MM.1S (cell line): Measurements from ENCODE around the gene MVB12A.
A peak's percentile ranks its signal among the peaks of the same experiment; 100 is the strongest.

ENCODE experiments used
- DNase-seq: peaks from one replicate; pipeline ENCODE4 v3.0.0-alpha.2; 2015
- H2AFZ ChIP-seq: fragments of 300-600 bp; sonication (generic); 2 replicates; pipeline ENCODE4 v1.6.0; 2016; ENCODE audit warnings: antibody characterized with exemption, low read length
- H3F3A ChIP-seq: fragments of 300-600 bp; sonication (generic); 2 replicates; pipeline ENCODE4 v1.6.1; 2016; ENCODE audit warnings: mild to moderate bottlenecking, antibody characterized with exemption, low read length, moderate library complexity, mixed read lengths; ENCODE audit not compliant: insufficient read depth
- H3K27ac ChIP-seq: fragments of 300-600 bp; sonication (generic); 2 replicates; pipeline ENCODE4 v1.5.1; 2016; ENCODE audit warnings: mild to moderate bottlenecking, low read length
- H3K27me3 ChIP-seq: fragments of 300-600 bp; sonication (generic); replicated peaks from 2 replicates; pipeline ENCODE4 v1.6.0; 2016; ENCODE audit warnings: low read length; ENCODE audit not compliant: insufficient read depth
- H3K36me3 ChIP-seq: fragments of 300-600 bp; sonication (generic); replicated peaks from 2 replicates; pipeline ENCODE4 v1.6.1; 2016; ENCODE audit warnings: mild to moderate bottlenecking, low read length, mixed read lengths; ENCODE audit not compliant: insufficient read depth
- H3K4me1 ChIP-seq: fragments of 300-600 bp; sonication (generic); 2 replicates; pipeline ENCODE4 v1.6.1; 2016; ENCODE audit warnings: low read length, mixed read lengths
- H3K4me2 ChIP-seq: fragments of 300-600 bp; sonication (generic); 2 replicates; pipeline ENCODE4 v1.6.0; 2016; ENCODE audit warnings: low read depth, low read length
- H3K4me3 ChIP-seq: fragments of 300-600 bp; sonication (generic); 2 replicates; pipeline ENCODE4 v1.5.1; 2016; ENCODE audit warnings: low read length, mixed read lengths
- H3K79me2 ChIP-seq: fragments of 300-600 bp; sonication (generic); 2 replicates; pipeline ENCODE4 v1.6.1; 2016; ENCODE audit warnings: mixed run types, low read length, mixed read lengths
- H3K9ac ChIP-seq: fragments of 300-600 bp; sonication (generic); 2 replicates; pipeline ENCODE4 v1.6.1; 2016; ENCODE audit warnings: low read length, mixed read lengths
- H3K9me2 ChIP-seq: fragments of 300-600 bp; sonication (generic); replicated peaks from 2 replicates; pipeline ENCODE4 v1.6.1; 2016; ENCODE audit warnings: mild to moderate bottlenecking, low read length, mixed read lengths; ENCODE audit not compliant: insufficient read depth
- H3K9me3 ChIP-seq: fragments of 300-600 bp; sonication (generic); replicated peaks from 2 replicates; pipeline ENCODE4 v1.6.1; 2016; ENCODE audit warnings: mild to moderate bottlenecking, low read length, mixed read lengths; ENCODE audit not compliant: insufficient read depth
- H4K20me1 ChIP-seq: fragments of 300-600 bp; sonication (generic); 2 replicates; pipeline ENCODE4 v1.6.1; 2016; ENCODE audit warnings: mild to moderate bottlenecking, low read length, moderate library complexity, mixed read lengths; ENCODE audit not compliant: insufficient read depth
- EZH2 ChIP-seq: fragments of 300-600 bp; sonication (generic); optimal IDR thresholded peaks from 2 replicates; pipeline ENCODE3; 2017; ENCODE audit warnings: low read depth, mild to moderate bottlenecking, antibody characterized with exemption, low read length, mixed read lengths
- EZH2phosphoT487 ChIP-seq: fragments of 300-600 bp; sonication (generic); IDR thresholded peaks from 2 replicates; pipeline ENCODE4 v1.6.1; 2018; ENCODE audit warnings: antibody characterized with exemption, low read length
- TF ChIP-seq, protein P1 (sequence below): fragments of 300-600 bp; sonication (generic); IDR thresholded peaks from 2 replicates; pipeline ENCODE4 v1.5.1; 2016; ENCODE audit warnings: antibody characterized with exemption, low read length, mixed read lengths

Gene MVB12A

DNA sequence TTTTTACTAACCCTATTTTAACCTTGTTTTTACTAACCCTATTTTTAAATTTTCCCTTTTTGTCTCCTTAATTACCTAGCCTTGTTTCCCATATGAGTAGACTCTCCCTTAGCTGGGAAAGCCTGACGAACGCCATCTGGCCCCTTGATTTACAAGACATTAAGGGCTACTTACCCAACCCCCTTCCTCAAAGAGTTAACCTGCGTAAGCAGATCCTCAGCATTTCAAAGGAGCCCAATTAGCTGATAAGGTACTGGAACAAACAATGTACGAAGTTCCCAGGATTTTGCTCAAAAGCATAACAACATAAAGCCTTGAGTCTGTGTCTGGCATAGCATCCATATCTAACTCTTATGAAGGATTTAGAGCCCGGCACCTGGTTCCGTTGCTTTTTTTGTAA is 4.7 kb upstream of the MVB12A start:
- no peaks in the 10 kb centered on the region for H3K36me3 ChIP-seq
- DNase-seq, result no peak
- H3K4me1 ChIP-seq, result peaks cover 10% of the 10 kb centered on the region; the same call in 1 of the 2 replicates
- no peak overlapping the region for H3K9ac ChIP-seq
- H3K79me2 ChIP-seq, result peaks cover 9% of the 10 kb centered on the region; the same call in 1 of the 2 replicates
- no peaks in the 10 kb centered on the region for H3K9me3 ChIP-seq
- no peak overlapping the region for H3K4me2 ChIP-seq
- no peak for TF ChIP-seq EZH2phosphoT487
- no peak for TF ChIP-seq EZH2
- TF ChIP-seq, protein P1, sequence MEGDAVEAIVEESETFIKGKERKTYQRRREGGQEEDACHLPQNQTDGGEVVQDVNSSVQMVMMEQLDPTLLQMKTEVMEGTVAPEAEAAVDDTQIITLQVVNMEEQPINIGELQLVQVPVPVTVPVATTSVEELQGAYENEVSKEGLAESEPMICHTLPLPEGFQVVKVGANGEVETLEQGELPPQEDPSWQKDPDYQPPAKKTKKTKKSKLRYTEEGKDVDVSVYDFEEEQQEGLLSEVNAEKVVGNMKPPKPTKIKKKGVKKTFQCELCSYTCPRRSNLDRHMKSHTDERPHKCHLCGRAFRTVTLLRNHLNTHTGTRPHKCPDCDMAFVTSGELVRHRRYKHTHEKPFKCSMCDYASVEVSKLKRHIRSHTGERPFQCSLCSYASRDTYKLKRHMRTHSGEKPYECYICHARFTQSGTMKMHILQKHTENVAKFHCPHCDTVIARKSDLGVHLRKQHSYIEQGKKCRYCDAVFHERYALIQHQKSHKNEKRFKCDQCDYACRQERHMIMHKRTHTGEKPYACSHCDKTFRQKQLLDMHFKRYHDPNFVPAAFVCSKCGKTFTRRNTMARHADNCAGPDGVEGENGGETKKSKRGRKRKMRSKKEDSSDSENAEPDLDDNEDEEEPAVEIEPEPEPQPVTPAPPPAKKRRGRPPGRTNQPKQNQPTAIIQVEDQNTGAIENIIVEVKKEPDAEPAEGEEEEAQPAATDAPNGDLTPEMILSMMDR, result no peak
- no peak overlapping the region for H3K27ac ChIP-seq
- H3K27me3 ChIP-seq, result no peaks in the 10 kb centered on the region
- no peaks in the 10 kb centered on the region for H4K20me1 ChIP-seq
- no peak overlapping the region for H2AFZ ChIP-seq
- H3F3A ChIP-seq, result peaks cover 10% of the 10 kb centered on the region; the same call in 1 of the 2 replicates
- no peak overlapping the region for H3K4me3 ChIP-seq
- H3K9me2 ChIP-seq, result no peaks in the 10 kb centered on the region

DNA sequence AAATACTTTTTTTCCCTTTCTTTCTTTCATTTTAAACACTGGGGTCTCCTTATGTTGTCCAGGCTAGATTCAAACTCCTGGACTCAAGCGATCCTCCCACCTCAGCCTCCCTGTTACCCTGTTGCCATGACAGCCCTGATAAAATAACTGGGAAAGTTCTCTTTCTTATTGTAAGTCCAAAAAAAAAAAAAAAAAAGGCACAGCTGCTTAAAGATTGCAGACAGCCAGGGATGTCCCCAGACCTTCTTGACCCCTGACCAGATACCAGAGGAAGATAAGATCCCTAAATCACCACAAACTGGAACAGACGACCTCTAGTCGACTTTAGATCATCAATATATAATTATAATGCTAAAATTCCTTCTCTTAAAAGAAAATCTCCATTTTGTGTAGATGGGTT is 1.1 kb upstream of the MVB12A start:
- no peaks in the 10 kb centered on the region for H3K9me2 ChIP-seq
- H3K9me3 ChIP-seq, result no peaks in the 10 kb centered on the region
- peak overlapping the region; percentile 86; the same call in 1 of the 2 replicates for H3K4me2 ChIP-seq
- H2AFZ ChIP-seq, result no peak overlapping the region
- DNase-seq, result no peak
- H3K4me1 ChIP-seq, result peaks cover 3% of the 10 kb centered on the region; the same call in 1 of the 2 replicates
- H3K27ac ChIP-seq, result no peak overlapping the region
- no peak overlapping the region for H3K4me3 ChIP-seq
- peaks cover 14% of the 10 kb centered on the region for H3F3A ChIP-seq
- no peaks in the 10 kb centered on the region for H4K20me1 ChIP-seq
- no peaks in the 10 kb centered on the region for H3K27me3 ChIP-seq
- no peak overlapping the region for H3K9ac ChIP-seq
- TF ChIP-seq, protein P1, result no peak
- TF ChIP-seq EZH2 (no peak), EZH2phosphoT487 (no peak)
- no peaks in the 10 kb centered on the region for H3K36me3 ChIP-seq
- no peaks in the 10 kb centered on the region for H3K79me2 ChIP-seq

DNA sequence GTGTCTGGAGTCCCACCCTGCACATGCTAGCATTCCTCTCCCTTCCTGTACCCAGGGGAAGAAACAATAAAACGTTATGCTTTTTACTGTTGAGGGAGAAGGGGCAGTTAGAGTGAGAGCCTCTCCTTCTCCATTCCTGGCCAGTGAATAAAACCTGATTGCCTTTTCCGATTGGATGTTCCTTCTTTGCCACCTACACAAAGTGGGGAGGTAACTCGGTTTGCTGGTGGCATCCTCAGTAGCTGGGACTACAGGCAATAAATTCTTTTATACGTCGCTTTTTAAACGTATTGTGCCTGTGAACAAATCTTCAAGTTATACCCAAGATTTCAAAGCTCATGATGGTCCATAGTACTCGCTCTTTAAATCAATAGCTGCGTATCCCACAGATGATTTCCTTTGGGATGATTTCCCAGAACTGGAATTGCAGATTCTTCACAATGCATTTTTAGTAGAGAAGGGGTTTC is 660 bp upstream of the MVB12A start:
- H3K4me3 ChIP-seq, result peak overlapping the region; percentile 77
- no peaks in the 10 kb centered on the region for H3K9me3 ChIP-seq
- H3K4me1 ChIP-seq, result peaks cover 3% of the 10 kb centered on the region; the same call in 1 of the 2 replicates
- no peaks in the 10 kb centered on the region for H3K36me3 ChIP-seq
- H3K9me2 ChIP-seq, result no peaks in the 10 kb centered on the region
- H3K27ac ChIP-seq, result peak overlapping the region; percentile 49; the same call in 1 of the 2 replicates
- no peaks in the 10 kb centered on the region for H3K79me2 ChIP-seq
- peak overlapping the region; percentile 86 for H3K4me2 ChIP-seq
- H2AFZ ChIP-seq, result peak overlapping the region; percentile 88
- DNase-seq, result no peak
- H3K9ac ChIP-seq, result peak overlapping the region; percentile 54; the same call in 1 of the 2 replicates
- peaks cover 14% of the 10 kb centered on the region for H3F3A ChIP-seq
- H4K20me1 ChIP-seq, result no peaks in the 10 kb centered on the region
- no peak for TF ChIP-seq EZH2
- no peak for TF ChIP-seq EZH2phosphoT487
- TF ChIP-seq, protein P1, result no peak
- H3K27me3 ChIP-seq, result no peaks in the 10 kb centered on the region
